Type B pancreatic cell (in vitro differentiated cells): ENCODE measurements around the gene TBC1D5. TPM values are rescaled to one million over a fixed set of nuclear protein-coding genes. Genes with fewer than 3 reads are reported as not detected.
"Not testable (repeated sequence)": the region's sequence is repeated elsewhere in the genome, so short reads cannot be mapped to it uniquely, and the experiment has no call there.

Experiments
- DNase-seq: peaks from one replicate; pipeline ENCODE4 v3.0.0; 2021; ENCODE audit warnings: mixed read lengths; ENCODE audit not compliant: unreplicated experiment; ENCODE audit errors: extremely low spot score
- H3K27ac Mint-ChIP-seq: 2 replicates; pipeline ENCODE4 v1.8.0; 2021; ENCODE audit warnings: mild to moderate bottlenecking, mixed read lengths
- H3K27me3 Mint-ChIP-seq: 2 replicates; pipeline ENCODE4 v1.8.0; 2021; ENCODE audit warnings: mixed read lengths
- H3K36me3 Mint-ChIP-seq: 2 replicates; pipeline ENCODE4 v1.8.0; 2021; ENCODE audit warnings: mixed read lengths
- H3K4me1 Mint-ChIP-seq: one replicate; pipeline ENCODE4 v1.8.0; 2021; ENCODE audit warnings: mixed read lengths; ENCODE audit not compliant: unreplicated experiment
- H3K4me3 Mint-ChIP-seq: 2 replicates; pipeline ENCODE4 v1.8.0; 2021; ENCODE audit warnings: mild to moderate bottlenecking, mixed read lengths
- H3K9me3 Mint-ChIP-seq: 2 replicates; pipeline ENCODE4 v1.8.0; 2021; ENCODE audit warnings: mixed read lengths
- CTCF ChIP-seq: fragments of 200-600 bp; sonication (generic); conservative IDR thresholded peaks from 2 replicates; pipeline ENCODE4 v1.5.0; 2021; ENCODE audit warnings: antibody characterized with exemption, mild to moderate bottlenecking
- total RNA-seq: library from RNA; stranded (reverse); gene quantifications from 2 replicates; pipeline ENCODE4 v1.2.1, GENCODE V29; 2021; ENCODE audit warnings: low replicate concordance

The TBC1D5 gene
- total RNA-seq, 1 donor from 2014 or later, result 48.7 TPM

- Mint-ChIP-seq H3K36me3 (peaks cover 5% of the 10 kb centered on the region), H3K4me3 (no peak overlapping the region), H3K27me3 (no peaks in the 10 kb centered on the region), H3K27ac (no peak overlapping the region), H3K4me1 (no peaks in the 10 kb centered on the region), H3K9me3 (peaks cover under 1% of the 10 kb centered on the region)
- no peak for TF ChIP-seq CTCF
- no peak for DNase-seq
These were observed 195.8 kb downstream of the TBC1D5 start for GRCh38 chr3:17546500-17547255.

GRCh38 chr3:17544632-17545031 lies 197.8 kb downstream of the TBC1D5 start:
- Mint-ChIP-seq H3K27ac (no peak overlapping the region), H3K27me3 (no peaks in the 10 kb centered on the region), H3K36me3 (peaks cover 5% of the 10 kb centered on the region), H3K4me1 (no peaks in the 10 kb centered on the region), H3K4me3 (no peak overlapping the region), H3K9me3 (peaks cover 4% of the 10 kb centered on the region)
- TF ChIP-seq CTCF, result peak; percentile 45
- DNase-seq, result no peak

GRCh38 chr3:17542591-17542990 lies 199.8 kb downstream of the TBC1D5 start:
- H3K27me3 Mint-ChIP-seq, result no peaks in the 10 kb centered on the region
- H3K9me3 Mint-ChIP-seq, result peaks cover 4% of the 10 kb centered on the region
- H3K4me3 Mint-ChIP-seq, result no peak overlapping the region
- peaks cover 8% of the 10 kb centered on the region for H3K36me3 Mint-ChIP-seq
- no peak for TF ChIP-seq CTCF
- H3K4me1 Mint-ChIP-seq, result no peaks in the 10 kb centered on the region
- H3K27ac Mint-ChIP-seq, result no peak overlapping the region
- no peak for DNase-seq

- H3K36me3 Mint-ChIP-seq, result peaks cover 9% of the 10 kb centered on the region
- peaks cover 4% of the 10 kb centered on the region for H3K9me3 Mint-ChIP-seq
- DNase-seq, result no peak
- no peak overlapping the region for H3K27ac Mint-ChIP-seq
- peaks cover 4% of the 10 kb centered on the region for H3K4me1 Mint-ChIP-seq
- no peak for TF ChIP-seq CTCF
- H3K4me3 Mint-ChIP-seq, result no peak overlapping the region
- H3K27me3 Mint-ChIP-seq, result no peaks in the 10 kb centered on the region
These were observed 203.0 kb downstream of the TBC1D5 start for GRCh38 chr3:17539436-17539835.

- Mint-ChIP-seq H3K4me1 (peaks cover 4% of the 10 kb centered on the region), H3K4me3 (no peak overlapping the region), H3K36me3 (peaks cover 4% of the 10 kb centered on the region), H3K27ac (no peak overlapping the region), H3K27me3 (no peaks in the 10 kb centered on the region), H3K9me3 (no peaks in the 10 kb centered on the region)
- no peak for DNase-seq
- no peak for TF ChIP-seq CTCF
These were observed 207.2 kb downstream of the TBC1D5 start for GRCh38 chr3:17535274-17535673.

- H3K36me3 Mint-ChIP-seq, DNase-seq, H3K9me3 Mint-ChIP-seq, H3K4me1 Mint-ChIP-seq, H3K4me3 Mint-ChIP-seq, H3K27ac Mint-ChIP-seq, H3K27me3 Mint-ChIP-seq: not testable (repeated sequence)
These were observed 210.0 kb downstream of the TBC1D5 start for GRCh38 chr3:17532446-17532845.
